ENCODE data around the gene RERG. TPM values are rescaled to one million over a fixed set of nuclear protein-coding genes. Genes with fewer than 3 reads are reported as not detected.

Gene RERG
- total RNA-seq, 1 experiment from 2014 or later: not detected

GRCh38 chr12:15186597-15186996 is 34.6 kb downstream of the RERG start:
- no peak for DNase-seq (ENCODE audit: low read depth)

DNA sequence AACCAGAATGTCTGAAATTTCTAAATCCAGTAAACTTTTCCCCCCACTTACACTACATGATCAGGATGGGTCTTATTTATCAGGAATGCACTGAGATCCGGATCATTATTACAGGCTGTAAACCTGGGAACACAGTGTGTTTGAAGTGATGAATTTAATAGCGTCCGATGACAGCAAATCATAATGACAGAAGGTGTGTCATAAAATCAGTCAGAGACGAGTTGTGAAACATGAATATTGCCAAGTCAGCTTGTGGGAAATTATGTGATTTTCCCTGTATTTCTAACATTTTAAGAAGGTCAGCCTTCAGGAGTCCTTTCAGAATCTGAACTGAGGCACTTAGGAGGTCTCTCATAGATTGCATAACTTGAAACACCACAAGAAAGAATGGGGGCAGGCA is 36.7 kb downstream of the RERG start:
- no peak for DNase-seq (ENCODE audit: low read depth)

GRCh38 chr12:15183821-15184220 is 37.4 kb downstream of the RERG start:
- DNase-seq (ENCODE audit: low read depth): no peak

- DNase-seq (ENCODE audit: low read depth): no peak
Observed at GRCh38 chr12:15181017-15181683, 40.1 kb downstream of the RERG start.

- no peak for DNase-seq (ENCODE audit: low read depth)
Observed at GRCh38 chr12:15180325-15180724, 40.9 kb downstream of the RERG start.

DNA sequence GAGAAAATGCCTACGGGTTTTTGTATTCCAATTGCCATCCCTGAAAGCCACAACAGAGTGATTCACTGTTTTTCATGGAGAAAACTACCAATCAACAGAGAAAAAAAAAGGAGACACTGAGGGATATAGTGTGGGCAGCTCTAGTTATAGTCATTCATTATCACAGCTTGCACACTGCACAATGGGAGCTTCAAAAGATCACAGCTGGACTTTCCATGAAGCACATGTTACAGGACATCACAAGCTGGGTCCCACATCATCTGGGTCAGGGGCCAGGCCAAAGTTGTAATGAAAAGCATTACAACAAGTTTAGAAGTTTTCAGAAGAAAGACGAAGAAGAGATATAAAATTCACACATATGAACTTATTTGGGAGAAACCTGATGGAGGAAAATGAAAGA is 41.5 kb downstream of the RERG start:
- DNase-seq (ENCODE audit: low read depth): peak; percentile 24

GRCh38 chr12:15173142-15173541 is 48.1 kb downstream of the RERG start:
- DNase-seq (ENCODE audit: low read depth): no peak

DNA sequence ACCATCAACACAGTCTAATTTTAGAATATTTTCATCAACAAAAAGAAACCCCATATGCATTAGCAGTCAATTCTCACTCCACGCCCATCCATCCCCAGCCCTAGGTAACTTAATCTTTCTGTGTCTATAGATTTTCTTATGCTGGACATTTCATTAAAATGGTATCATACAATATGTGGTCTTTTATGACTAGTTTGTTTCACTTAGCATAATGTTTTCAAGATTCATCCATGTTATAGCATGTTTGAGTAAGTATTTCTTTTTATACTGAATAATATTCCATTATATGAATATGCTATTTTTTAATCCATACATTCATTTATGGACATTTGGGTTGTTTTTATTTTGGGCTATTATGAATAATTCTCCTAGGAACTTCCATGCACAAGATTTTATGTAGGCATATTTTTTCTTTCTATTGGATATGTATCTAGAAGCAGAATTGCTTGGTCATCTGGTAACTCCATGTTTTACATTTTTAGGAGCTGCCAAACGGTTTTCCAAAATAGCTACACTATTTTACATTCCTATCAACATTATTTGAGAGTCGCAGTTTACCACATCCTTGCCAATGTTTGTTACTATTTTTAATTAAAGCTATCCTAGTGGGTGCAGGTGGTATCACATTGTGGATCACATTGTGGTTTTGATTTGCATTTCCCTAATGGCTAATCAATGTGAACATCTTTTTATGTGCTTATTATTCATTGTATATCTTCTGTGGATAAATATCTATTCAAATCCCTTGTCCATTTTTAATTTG is 49.0 kb downstream of the RERG start:
- DNase-seq (ENCODE audit: low read depth): no peak

- DNase-seq (ENCODE audit: low read depth): no peak
Observed at GRCh38 chr12:15171012-15171655, 50.1 kb downstream of the RERG start.

GRCh38 chr12:15168026-15168678 is 53.1 kb downstream of the RERG start:
- no peak for DNase-seq (ENCODE audit: low read depth)

DNA sequence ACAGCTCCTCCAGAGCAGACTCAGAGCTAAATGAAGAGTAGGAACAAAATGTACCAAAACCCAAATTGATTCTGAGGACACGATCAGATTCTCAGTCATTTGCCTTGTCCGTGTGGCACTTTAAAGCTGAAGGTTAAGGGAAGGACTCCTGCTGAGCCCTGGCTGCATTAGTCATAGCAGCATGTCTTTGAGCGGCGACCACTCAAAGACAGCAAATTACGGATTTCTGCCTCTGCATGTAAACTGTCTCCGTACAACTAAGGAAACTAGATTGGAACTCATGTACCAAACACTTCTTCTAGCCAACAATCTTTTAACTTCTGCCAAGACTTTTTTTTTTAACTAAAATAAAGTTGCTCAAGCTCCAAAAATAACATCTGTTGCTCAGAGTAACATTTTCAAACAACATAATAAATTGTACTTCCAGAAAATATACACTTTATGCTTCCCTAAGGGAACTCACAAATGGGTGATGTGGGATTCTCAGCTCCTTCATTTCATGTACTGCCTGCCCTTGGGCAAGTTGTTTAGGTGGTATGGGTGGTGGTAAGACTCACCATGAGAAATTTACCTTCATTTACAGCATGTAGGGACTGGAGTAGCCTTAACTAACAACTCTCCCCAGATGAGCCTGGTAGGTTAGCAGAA is 56.1 kb downstream of the RERG start:
- DNase-seq (ENCODE audit: low read depth): no peak

DNA sequence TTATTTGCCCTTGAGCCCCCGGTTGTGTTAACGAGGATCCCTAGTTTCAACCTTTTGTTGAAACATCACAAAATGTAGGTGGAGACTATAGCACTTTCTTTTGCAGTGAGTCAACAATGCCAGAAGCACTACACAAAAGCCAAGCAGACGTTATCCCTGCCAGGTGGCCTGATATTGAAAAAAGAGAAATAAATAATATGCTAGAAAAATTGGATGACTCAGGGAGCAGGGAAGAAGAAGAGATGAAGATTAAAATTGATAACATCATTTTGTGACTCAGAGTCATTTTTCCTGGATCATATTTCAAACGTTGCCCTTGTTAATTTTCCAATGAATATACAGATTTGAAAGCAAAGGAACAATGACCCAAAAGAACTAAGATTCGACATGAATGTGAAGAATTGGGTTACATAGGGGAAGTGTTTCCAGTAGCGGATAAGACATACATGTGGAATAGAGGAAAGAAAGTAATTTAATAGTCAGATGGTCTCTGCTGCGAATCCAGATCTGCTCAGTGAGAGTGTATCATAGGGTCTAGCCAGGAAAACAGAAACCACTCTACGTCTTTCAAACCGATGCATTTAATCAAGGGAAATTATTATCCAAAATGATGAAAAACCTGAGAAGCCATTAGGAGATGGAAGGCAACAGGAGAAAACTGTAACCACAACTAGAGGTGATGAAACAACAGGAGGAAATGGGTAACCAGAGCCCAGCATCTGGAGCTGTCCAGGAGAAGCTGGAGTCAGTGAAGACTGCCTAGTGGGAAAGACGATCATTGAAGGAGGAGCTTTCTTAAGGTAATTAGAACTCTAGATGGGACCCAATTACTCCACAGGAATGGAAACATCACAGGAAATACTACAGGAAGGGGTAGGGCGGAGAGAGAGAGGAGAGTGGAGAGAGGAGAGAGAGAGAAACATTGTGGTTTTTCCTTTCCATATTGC is 57.9 kb downstream of the RERG start:
- DNase-seq (ENCODE audit: low read depth): no peak

GRCh38 chr12:15158083-15158482 is 63.1 kb downstream of the RERG start:
- DNase-seq (ENCODE audit: low read depth): no peak

GRCh38 chr12:15157269-15157671 is 63.9 kb downstream of the RERG start:
- no peak for DNase-seq (ENCODE audit: low read depth)

DNA sequence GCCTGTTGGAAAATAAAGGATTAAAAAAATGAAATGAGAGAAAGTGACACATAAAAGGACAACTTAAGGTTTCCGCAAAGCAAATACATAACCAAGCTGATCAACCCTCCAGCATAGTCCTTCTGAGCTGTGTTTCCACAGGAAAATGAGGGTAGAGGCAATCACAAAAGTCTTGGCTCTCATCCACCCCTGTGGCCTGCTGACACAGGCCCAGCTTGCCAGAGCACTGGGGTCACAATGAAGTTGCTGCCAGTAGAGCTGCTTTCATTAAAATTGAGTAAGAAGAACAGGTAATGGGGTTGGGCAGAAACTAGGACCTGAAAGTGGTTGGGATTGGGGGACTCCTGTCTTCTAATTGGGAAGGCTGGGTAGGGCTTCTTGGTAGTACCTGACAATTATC is 65.9 kb downstream of the RERG start:
- no peak for DNase-seq (ENCODE audit: low read depth)

DNA sequence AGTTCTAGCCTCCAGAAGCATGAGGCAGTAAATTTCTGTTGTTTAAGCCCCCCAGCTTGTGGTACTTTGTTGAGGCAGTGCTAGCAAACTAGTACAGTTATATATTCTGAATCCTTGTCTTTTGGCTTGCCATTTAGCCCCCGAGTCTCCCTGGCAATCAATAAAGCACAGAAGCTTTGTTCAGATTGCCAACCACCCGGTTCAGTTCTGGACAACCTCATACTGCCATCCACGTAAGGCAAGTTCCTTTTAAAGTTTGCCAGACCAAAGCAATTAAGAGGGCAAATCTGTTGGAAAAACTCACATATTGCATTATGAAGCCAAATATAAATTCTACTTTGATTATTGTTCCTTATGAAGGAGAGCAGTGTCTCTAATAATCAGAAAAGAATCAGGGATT is 67.1 kb downstream of the RERG start:
- no peak for DNase-seq (ENCODE audit: low read depth)

DNA sequence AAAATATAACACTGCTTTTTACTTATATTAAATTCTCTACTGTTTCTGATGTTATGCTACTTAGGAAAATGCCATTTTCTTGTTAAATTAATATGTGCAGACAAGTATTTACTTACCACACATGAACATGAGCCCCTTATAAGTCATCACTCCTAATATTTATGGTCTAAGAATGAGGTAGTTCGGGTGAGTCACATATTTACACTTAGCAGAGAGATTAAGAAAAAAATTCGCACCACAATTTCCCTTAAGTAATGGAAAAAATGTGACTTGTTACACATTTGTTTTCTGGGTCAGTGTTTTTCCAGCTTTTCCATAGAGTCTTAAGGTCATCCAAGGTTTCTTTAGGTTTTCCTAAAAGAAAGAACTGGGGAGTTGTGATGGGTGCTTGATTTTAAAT is 68.3 kb downstream of the RERG start:
- DNase-seq (ENCODE audit: low read depth): peak; percentile 16

- peak; percentile 4 for DNase-seq (ENCODE audit: low read depth)
Observed at GRCh38 chr12:15152456-15152855, 68.8 kb downstream of the RERG start.

DNA sequence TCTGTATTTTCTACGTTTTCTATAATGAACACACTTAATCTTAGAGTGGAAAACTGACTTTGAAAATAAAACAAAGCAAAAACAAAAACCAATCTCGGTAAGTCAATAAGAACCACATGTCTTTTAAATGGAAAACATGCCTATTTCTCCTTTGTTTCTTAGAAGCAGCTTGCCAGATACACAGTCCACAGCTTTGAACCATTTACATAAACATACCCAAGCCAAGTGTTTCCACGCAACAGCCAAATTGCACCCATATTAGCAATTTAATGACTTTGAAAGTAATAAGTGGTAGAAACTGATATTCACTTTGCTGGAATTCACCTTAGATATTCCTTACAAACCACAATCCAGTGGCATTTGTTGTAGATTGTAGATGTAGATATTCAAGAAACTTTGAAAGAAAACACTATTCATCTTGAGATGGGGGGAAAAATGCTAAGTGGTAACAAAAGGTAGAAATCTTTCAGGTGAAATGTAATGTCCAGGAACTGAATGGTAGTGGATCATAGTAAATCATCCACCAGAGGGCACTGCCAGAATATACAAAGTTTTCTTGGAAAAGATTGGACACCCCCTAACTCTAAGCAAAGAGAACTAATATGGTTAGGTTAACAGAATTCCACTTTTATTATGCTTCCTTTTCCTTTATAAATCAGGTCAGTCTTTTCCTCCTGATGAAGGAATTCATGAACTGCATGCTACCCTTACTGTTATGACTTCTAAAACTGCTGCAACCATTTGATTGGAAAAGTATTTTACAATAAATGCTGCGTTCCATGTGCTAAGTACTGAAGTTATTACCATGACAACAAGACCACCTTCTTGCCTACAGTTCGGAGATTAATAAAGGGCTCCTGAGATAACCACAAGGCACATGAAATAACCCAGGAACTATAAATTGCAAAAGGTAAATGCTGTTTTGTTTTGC is 69.8 kb downstream of the RERG start:
- peak; percentile 10 for DNase-seq (ENCODE audit: low read depth)

- DNase-seq (ENCODE audit: low read depth): no peak
Observed at GRCh38 chr12:15146585-15146984, 74.6 kb downstream of the RERG start.

Data from RPMI7951 (cell line).